CD14-positive monocyte (primary cell): ENCODE data around the gene HOXB13. TPM values are rescaled to one million over a fixed set of nuclear protein-coding genes. Genes with fewer than 3 reads are reported as not detected.
"Not testable (repeated sequence)": the region's sequence is repeated elsewhere in the genome, so short reads cannot be mapped to it uniquely, and the experiment has no call there.

Source experiments
- DNase-seq, 3 donors: peaks; one replicate each; pipeline ENCODE4 v3.0.0-alpha.2; 2011 to 2022
- H2AFZ ChIP-seq: 2 replicates; pipeline ENCODE4 v1.6.0; 2012; ENCODE audit warnings: mild to moderate bottlenecking, low read depth, low read length, inconsistent platforms; ENCODE audit not compliant: insufficient read depth, poor library complexity, severe bottlenecking
- H3K27ac ChIP-seq, 2 donors: 1 replicate in 1 of 2; 2 replicates in 1 of 2; pipeline ENCODE4 v1.5.1; 2012 to 2013; ENCODE audit warnings: low read length in 2 of 2, control low read depth in 1 of 2, inconsistent platforms in 1 of 2, low read depth in 1 of 2, mild to moderate bottlenecking in 1 of 2
- H3K27me3 ChIP-seq, 2 donors: one replicate each; pipeline versions ENCODE4 v1.6.0 to v1.6.1; 2011 to 2013; ENCODE audit warnings: low read length in 2 of 2; ENCODE audit not compliant: control insufficient read depth in 2 of 2, insufficient read depth in 2 of 2
- H3K36me3 ChIP-seq, 2 donors: replicated peaks in 1 of 2; 1 replicate in 1 of 2; 2 replicates in 1 of 2; pipeline versions ENCODE4 v1.5.1 to v1.6.1; 2012 to 2013; ENCODE audit warnings: low read length in 2 of 2, control low read depth in 1 of 2, inconsistent platforms in 1 of 2, mild to moderate bottlenecking in 1 of 2; ENCODE audit not compliant: insufficient read depth in 2 of 2, control insufficient read depth in 1 of 2
- H3K4me1 ChIP-seq, 2 donors: 1 replicate in 1 of 2; 2 replicates in 1 of 2; pipeline versions ENCODE4 v1.5.1 to v1.6.1; 2012 to 2013; ENCODE audit warnings: low read length in 2 of 2, control low read depth in 1 of 2, inconsistent platforms in 1 of 2, mild to moderate bottlenecking in 1 of 2, moderate library complexity in 1 of 2; ENCODE audit not compliant: insufficient read depth in 2 of 2, control insufficient read depth in 1 of 2
- H3K4me2 ChIP-seq: replicated peaks from 2 replicates; pipeline ENCODE3; 2012; ENCODE audit warnings: low read length, moderate library complexity, mild to moderate bottlenecking; ENCODE audit not compliant: poor library complexity, severe bottlenecking; ENCODE audit errors: extremely low read depth
- H3K4me3 ChIP-seq, 3 experiments: fragments of 200-600 bp in 1 of 3; sonication (generic) in 1 of 3; replicated peaks in 1 of 3; 1 replicate in 2 of 3; 2 replicates in 1 of 3; pipeline ENCODE4 v1.5.1; 2011 to 2013; ENCODE audit warnings: low read length in 3 of 3, mild to moderate bottlenecking in 3 of 3, control low read depth in 2 of 3, low read depth in 2 of 3, inconsistent platforms in 1 of 3, moderate library complexity in 1 of 3
- H3K79me2 ChIP-seq: 2 replicates; pipeline ENCODE4 v1.6.0; 2012; ENCODE audit warnings: mild to moderate bottlenecking, control low read depth, inconsistent platforms, low read length, moderate library complexity; ENCODE audit not compliant: insufficient read depth
- H3K9ac ChIP-seq: 2 replicates; pipeline ENCODE4 v1.6.0; 2017; ENCODE audit warnings: low read length, mild to moderate bottlenecking; ENCODE audit not compliant: insufficient read depth, poor library complexity, severe bottlenecking
- H3K9me3 ChIP-seq, 2 donors: replicated peaks in 1 of 2; 1 replicate in 1 of 2; 2 replicates in 1 of 2; pipeline versions ENCODE4 v1.5.1 to v1.6.1; 2012 to 2013; ENCODE audit warnings: low read length in 2 of 2, control low read depth in 1 of 2; ENCODE audit not compliant: control insufficient read depth in 1 of 2, insufficient read depth in 1 of 2
- H4K20me1 ChIP-seq: 2 replicates; pipeline ENCODE4 v1.6.0; 2012; ENCODE audit warnings: mild to moderate bottlenecking, low read length, control low read depth, moderate library complexity; ENCODE audit not compliant: insufficient read depth
- H3K27ac Mint-ChIP-seq, 7 donors: one replicate each; pipeline ENCODE4 v1.8.0; 2020; ENCODE audit warnings: mild to moderate bottlenecking in 7 of 7, mixed read lengths in 7 of 7, moderate library complexity in 6 of 7, inconsistent platforms in 2 of 7
- H3K27me3 Mint-ChIP-seq, 3 donors: one replicate each; pipeline ENCODE4 v1.8.0; 2021 to 2022; ENCODE audit warnings: low read depth in 3 of 3, mild to moderate bottlenecking in 3 of 3, mixed read lengths in 3 of 3, moderate library complexity in 3 of 3, inconsistent platforms in 1 of 3
- H3K36me3 Mint-ChIP-seq, 2 donors: one replicate each; pipeline ENCODE4 v1.8.0; 2020; ENCODE audit warnings: mixed read lengths in 2 of 2, inconsistent platforms in 1 of 2, mild to moderate bottlenecking in 1 of 2
- H3K4me1 Mint-ChIP-seq: one replicate; pipeline ENCODE4 v1.8.0; 2020; ENCODE audit warnings: mild to moderate bottlenecking, mixed read lengths
- H3K4me3 Mint-ChIP-seq, 2 donors: one replicate each; pipeline ENCODE4 v1.8.0; 2020; ENCODE audit warnings: mild to moderate bottlenecking in 2 of 2, mixed read lengths in 2 of 2, moderate library complexity in 1 of 2
- H3K9me3 Mint-ChIP-seq, 7 donors: one replicate each; pipeline ENCODE4 v1.8.0; 2020 to 2022; ENCODE audit warnings: mixed read lengths in 7 of 7, mild to moderate bottlenecking in 6 of 7, moderate library complexity in 6 of 7, inconsistent platforms in 2 of 7
- CTCF ChIP-seq: fragments of 200-600 bp; IDR thresholded peaks from one replicate; pipeline ENCODE4 v1.8.0; 2022; ENCODE audit warnings: antibody characterized with exemption, mild to moderate bottlenecking
- WGBS: methylation state at CpG from one replicate; pipeline ENCODE4 v1.1.5; 2013; ENCODE audit warnings: missing lambda C conversion rate; ENCODE audit not compliant: insufficient coverage; 5-methylcytosine and 5-hydroxymethylcytosine counted together
- intact Hi-C, 2 donors: fragments of 100-400 bp; cut with micrococcal nuclease; formaldehyde crosslinking; loops; one replicate each; pipeline versions ENCODE4 v1.15.0 to v1.15.1; 2023
- polyA plus RNA-seq, 3 donors: library from polyadenylated mRNA; depleted of rRNA in 1 of 3; unstranded in 2 of 3; stranded (reverse) in 1 of 3; fragments of 300-500 nt in 2 of 3; fragments of >200 nt in 1 of 3; fragmentation: Illumina TruSeq in 2 of 3; gene quantifications; 1 replicate in 2 of 3; 2 replicates in 1 of 3; pipeline ENCODE4 v1.2.3, GENCODE V29; 2012 to 2021

HOXB13 gene
- polyA plus RNA-seq, 3 donors = not detected

- Histone ChIP-seq H3K79me2 (no peaks in the 10 kb centered on the region), H3K27ac (no peak overlapping the region), H3K9me3 (peaks cover 3 to 31% of the 10 kb centered on the region in 2 donors), H2AFZ (no peak overlapping the region), H3K4me3 (no peak overlapping the region), H3K4me2 (no peak overlapping the region), H4K20me1 (no peaks in the 10 kb centered on the region), H3K4me1 (peaks cover 12 to 13% of the 10 kb centered on the region in 2 donors), H3K27me3 (peaks cover 78 to 99% of the 10 kb centered on the region in 2 donors), H3K36me3 (no peaks in the 10 kb centered on the region), H3K9ac (no peak overlapping the region)
- H3K27ac Mint-ChIP-seq = no peak overlapping the region
- H3K4me1 Mint-ChIP-seq = peaks cover 18% of the 10 kb centered on the region
- peaks cover 85 to 97% (median 95%) of the 10 kb centered on the region in 3 donors for H3K27me3 Mint-ChIP-seq
- H3K4me3 Mint-ChIP-seq = peak overlapping the region in 1 of 2 donors; percentile 81
- intact Hi-C loops = no loop called here
- H3K9me3 Mint-ChIP-seq = peaks cover 0 to 24% (median 15%) of the 10 kb centered on the region in 7 donors
- H3K36me3 Mint-ChIP-seq = peaks cover 0 to 8% of the 10 kb centered on the region in 2 donors
- 3% methylated on average over 12 of the region's 24 CpGs for WGBS
- no peak for TF ChIP-seq CTCF
- DNase-seq = no peak
Measured at GRCh38 chr17:48718227-48718760, 10.3 kb downstream of the HOXB13 start.

- no peak for DNase-seq
- no peak for TF ChIP-seq CTCF
- peaks cover 0 to 19% (median 13%) of the 10 kb centered on the region in 7 donors for H3K9me3 Mint-ChIP-seq
- no peak overlapping the region for H3K27ac Mint-ChIP-seq
- Histone ChIP-seq H3K27me3 (peaks cover 71 to 96% of the 10 kb centered on the region in 2 donors), H3K4me1 (peaks cover 6% of the 10 kb centered on the region in 2 donors), H2AFZ (no peak overlapping the region), H3K9ac (no peak overlapping the region), H3K4me2 (no peak overlapping the region), H4K20me1 (no peaks in the 10 kb centered on the region), H3K27ac (no peak overlapping the region), H3K36me3 (no peaks in the 10 kb centered on the region), H3K4me3 (no peak overlapping the region), H3K79me2 (no peaks in the 10 kb centered on the region), H3K9me3 (peaks cover 3 to 31% of the 10 kb centered on the region in 2 donors)
- peaks cover 11% of the 10 kb centered on the region for H3K4me1 Mint-ChIP-seq
- intact Hi-C loops = no loop called here
- WGBS = 56% methylated on average over 1 of the region's 10 CpGs
- H3K27me3 Mint-ChIP-seq = peaks cover 83 to 96% (median 94%) of the 10 kb centered on the region in 3 donors
- peak overlapping the region in 1 of 2 donors; percentile 81 for H3K4me3 Mint-ChIP-seq
- peaks cover 0 to 7% of the 10 kb centered on the region in 2 donors for H3K36me3 Mint-ChIP-seq
Measured at GRCh38 chr17:48717367-48718226, 11.0 kb downstream of the HOXB13 start.

GRCh38 chr17:48716549-48716948, 12.0 kb downstream of the HOXB13 start:
- H3K9me3 ChIP-seq = peaks cover 0 to 24% of the 10 kb centered on the region in 2 donors
- peak overlapping the region in 1 of 2 donors; percentile 81 for H3K4me3 Mint-ChIP-seq
- H3K4me1 ChIP-seq, intact Hi-C loops, H3K27ac ChIP-seq, DNase-seq, H4K20me1 ChIP-seq, H3K36me3 ChIP-seq, H3K4me1 Mint-ChIP-seq, H3K27ac Mint-ChIP-seq, H3K9ac ChIP-seq, H3K36me3 Mint-ChIP-seq, H3K79me2 ChIP-seq, H3K4me2 ChIP-seq, H3K4me3 ChIP-seq, H2AFZ ChIP-seq: not testable (repeated sequence)
- H3K27me3 Mint-ChIP-seq = peaks cover 79 to 90% (median 89%) of the 10 kb centered on the region in 3 donors
- no CpG with 5 or more reads among the region's 3 CpGs for WGBS
- H3K27me3 ChIP-seq = peaks cover 64 to 93% of the 10 kb centered on the region in 2 donors
- peaks cover 0 to 19% (median 12%) of the 10 kb centered on the region in 7 donors for H3K9me3 Mint-ChIP-seq
